ENCODE measurements around the gene PLA2R1.
"Not testable (repeated sequence)": the region's sequence is repeated elsewhere in the genome, so short reads cannot be mapped to it uniquely, and the experiment has no call there.

Gene PLA2R1

DNA sequence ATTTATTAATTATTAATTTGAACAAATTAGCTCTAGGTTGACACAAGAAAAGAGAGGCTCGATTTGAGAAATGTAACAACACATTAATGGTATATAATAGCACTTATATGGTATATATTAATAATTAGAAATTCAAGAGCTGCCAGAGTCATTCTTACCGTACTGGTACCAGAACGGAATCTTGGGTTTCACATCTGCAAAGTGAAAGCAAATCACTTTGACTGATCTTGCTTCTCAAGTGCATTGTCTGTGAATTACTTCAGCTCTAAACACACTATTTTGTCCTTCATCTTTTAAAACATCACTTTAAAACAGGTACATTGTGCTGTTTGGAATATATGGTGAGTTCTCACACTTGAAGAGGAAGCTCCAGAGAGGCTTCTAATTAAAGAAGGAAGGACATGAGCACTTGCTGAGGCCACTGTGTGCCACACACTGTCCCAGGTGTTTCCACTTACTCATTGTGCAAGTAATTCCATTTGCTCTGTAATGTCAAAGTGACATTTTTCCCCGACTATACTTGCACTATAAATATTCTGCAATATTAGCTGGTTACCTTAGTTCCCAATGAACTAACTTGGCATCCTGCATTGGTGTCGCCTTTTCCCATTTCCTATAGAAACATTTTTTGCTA is 85.8 kb downstream of the PLA2R1 start:
- DNase-seq, result no peak

DNA sequence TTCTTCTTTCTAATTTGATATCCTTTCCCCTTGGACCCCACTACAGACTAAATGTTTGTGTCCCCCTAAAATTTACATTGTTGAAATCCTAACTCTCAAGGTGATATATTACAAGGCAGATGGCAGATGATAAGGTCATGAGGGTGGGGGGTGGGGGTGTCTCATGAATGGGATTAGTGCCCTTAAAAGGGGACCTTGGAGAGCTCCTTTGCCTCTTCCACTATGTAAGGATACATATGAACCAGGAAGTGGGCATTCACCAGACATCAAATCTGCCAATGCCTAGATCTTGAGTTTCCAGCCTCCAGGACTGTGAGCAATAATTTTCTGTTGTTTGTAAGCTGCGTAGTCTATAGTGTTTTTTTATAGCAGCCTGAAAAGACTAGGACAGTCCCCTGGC is 89.1 kb downstream of the PLA2R1 start:
- no peak for DNase-seq

DNA sequence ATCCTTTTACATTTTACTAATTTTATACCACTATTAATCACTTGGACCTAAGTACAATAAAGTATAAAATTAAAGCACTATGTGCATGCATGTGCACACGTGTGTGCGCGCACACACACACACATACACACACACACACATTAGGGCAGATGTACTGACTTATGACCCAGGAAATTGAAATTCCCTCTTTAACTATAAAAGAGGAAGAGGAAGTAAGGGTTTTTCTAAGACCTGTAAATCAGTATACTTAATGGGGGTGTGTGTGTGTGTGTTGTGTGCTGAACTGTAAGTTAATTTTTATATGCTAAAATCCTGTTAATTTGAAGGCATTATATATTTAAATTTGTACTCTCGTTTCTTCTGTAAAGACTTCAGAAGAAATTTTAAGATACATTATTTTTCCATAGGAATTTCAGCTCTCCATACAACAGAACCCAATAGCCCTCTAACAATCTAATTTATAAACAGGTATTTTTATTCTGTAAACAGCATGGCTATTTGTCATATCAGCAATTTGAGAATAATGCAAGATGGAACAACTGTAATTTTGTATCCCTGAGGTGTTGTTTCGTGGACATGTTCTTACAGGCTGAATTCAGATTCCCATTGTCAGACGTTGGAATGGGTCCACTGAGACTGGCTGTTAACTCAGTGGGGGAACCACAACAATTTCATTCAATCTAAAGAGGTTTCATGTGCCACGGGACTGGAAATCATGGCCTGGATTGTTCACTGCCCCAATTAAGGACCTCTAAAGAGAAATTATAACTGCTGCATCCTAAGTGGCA is 90.9 kb downstream of the PLA2R1 start:
- DNase-seq, result peak; percentile 76

DNA sequence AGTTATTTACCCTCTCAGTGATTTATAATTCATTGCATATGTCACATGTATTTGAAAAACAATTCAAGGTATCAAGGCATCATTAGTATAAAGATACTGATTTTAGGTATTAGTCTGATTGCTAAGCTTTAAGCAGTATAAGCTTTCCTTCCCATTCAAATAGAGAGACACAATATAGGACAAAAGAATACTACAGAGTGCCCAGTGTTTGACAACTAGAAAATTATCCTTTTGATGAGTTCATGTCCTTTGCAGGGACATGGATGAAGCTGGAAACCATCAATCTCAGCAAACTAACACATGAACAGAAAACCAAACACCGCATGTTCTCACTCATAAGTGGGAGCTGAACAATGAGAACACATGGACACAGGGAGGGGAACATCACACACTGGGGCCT is 91.9 kb downstream of the PLA2R1 start:
- not testable (repeated sequence) for DNase-seq

DNA sequence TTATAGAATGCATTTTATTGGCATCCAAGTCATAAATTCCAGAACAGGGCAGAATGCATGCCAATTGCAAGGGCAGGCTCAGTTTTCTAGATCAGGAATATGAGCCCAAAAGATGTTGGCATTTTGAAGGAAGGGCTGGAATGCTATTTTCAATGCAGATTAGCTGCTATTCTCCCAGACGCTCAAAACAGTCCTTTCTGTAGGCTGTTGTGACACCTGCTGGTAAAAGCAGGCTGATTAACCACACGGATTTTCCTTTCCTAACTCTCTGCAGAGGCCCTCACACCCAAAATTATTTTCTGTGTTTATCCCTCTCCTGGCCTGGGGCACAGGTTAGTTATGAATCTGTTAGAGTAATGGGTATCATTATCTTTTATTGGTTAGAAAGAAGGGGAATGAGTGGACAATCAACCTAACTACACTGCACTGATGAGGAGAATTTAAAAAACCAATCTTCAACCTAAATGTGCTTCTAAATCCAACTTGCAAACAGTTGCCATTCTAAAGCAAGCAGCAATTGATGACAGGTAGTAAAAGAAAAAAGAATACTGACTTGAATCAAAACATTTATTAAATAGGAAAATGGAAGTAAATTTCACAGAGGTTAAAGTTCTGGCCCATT is 94.0 kb downstream of the PLA2R1 start:
- peak; percentile 33 for DNase-seq

DNA sequence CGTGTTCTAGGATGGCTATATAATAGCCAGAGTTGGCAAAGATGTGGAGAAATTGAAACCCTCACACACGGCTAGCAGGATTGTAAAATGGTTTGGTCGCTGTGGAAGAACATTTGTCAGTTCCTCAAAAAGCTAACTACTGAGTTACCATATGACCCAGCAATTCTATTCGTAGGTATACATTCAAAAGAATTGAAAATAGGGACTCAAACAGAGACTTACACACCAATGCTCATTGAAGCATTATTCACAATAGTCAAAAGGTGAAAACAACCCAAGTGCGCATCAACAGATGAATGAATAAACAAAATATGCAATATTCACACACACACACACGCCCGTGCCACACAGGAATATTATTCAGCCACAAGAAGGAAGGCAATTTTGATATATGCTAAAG is 98.7 kb downstream of the PLA2R1 start:
- no peak for DNase-seq

DNA sequence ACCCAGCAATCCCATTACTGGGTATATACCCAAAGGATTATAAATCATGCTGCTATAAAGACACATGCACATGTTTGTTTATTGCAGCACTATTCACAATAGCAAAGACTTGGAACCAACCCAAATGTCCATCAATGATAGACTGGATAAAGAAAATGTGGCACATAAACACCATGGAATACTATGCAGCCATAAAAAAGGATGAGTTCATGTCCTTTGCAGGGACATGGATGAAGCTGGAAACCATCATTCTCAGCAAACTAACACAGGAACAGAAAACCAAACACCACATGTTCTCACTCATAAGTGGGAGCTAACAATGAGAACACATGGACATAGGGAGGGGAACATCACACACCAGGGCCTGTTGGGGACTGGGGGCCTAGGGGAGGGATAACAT is 99.9 kb downstream of the PLA2R1 start:
- DNase-seq, result not testable (repeated sequence)

DNA sequence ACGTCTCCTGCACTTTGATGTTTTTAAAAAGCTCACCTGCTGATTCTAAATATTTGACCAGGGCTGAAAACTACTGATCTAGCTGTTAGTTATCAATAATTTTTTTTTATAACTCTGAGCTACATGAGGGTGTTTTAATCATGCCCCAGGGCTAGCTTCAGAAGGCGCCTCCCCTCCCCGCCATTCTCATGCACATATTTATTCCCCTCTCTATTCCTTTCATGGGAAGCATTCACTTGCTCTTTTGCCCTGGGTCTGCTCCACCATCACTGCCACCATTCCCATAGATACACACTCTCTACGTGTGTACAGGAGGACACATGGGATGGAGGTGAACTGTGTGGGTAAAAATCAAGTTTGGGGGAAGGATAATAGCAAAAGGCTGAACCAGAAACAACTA is 101.0 kb downstream of the PLA2R1 start:
- no peak for DNase-seq

DNA sequence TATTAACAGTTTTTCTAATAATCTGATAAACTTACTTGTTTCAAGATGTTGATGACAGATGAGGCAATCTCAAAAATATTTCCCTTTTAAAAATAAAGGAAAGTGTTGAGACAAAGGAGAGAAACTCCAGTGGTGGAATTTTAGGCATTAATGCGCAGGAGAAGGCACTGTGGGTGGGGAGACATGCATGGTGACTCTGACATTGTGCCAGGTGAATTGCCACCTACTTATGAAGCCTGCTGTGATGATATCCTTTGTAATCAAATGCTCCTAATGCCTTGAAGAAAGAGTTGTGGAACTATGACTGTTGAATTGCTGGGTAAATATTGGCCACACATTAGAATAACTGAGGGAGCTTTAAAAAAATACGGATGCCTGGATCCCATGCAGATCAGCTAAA is 101.4 kb downstream of the PLA2R1 start:
- DNase-seq, result no peak

DNA sequence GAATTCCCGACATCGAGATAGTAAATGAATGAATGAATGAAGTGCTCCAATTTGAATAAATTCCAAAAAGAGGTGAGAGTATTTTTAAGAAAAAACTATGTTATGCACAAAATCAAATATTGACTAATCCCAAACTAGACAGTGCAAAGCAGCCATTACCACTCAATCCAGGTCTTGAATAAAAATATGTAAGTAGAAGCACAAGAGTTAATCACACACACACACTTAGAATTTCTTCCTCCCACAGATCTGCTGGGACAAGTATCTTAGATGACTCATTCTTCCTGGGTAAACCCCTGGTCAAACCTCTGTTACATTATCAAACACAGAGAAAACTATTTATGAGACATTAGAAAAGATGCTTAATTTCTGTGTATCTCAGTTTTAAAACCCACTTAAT is 102.0 kb downstream of the PLA2R1 start:
- no peak for DNase-seq

DNA sequence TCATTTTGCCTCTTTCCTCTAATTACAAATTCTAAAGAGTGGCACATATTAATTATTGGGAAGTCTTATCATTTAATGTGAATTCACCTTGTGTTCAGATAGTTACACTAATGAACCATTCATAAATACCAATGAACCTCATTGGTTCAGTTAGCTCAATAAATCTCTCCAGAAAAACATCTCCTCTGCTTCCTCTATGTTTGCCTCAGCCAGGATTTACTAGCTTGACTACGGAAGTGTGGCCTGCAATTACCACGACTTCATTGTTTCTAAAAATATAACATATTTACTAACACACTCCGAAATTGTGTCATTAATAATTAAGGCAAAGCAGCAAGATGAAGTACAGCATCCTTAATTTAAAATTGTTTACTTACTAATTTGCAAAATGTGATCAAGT is 103.3 kb downstream of the PLA2R1 start:
- no peak for DNase-seq

DNA sequence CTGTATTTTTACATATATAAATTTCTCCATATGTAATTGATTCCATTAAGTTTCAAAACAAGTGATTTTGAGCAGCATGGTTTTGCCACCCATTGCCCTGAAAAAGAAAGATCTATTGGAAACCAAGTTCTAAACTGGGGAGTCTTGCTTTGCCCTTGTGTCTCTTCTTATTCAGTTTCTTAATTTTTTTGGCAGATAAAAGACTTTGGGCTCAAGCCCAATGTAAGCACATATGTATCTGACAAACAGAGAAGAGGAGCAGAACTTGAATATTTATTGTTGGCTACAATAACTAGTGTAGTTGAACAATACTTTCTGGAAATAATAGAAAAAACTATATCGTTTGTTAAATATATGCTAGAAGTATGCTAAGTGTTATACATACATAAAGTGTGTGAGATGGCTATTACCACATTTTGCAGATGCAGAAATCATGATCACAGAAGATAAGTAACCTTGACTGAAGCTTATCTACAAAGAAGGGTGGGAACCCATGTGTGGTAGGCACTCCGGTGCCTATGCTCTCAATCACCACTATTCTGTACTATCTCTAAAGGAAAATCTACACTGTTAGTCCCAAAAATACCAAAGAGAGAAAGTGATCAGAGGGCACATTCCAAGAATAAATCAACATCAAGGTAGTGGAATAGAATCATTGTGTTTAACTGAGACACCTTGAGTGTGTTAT is 109.1 kb downstream of the PLA2R1 start:
- DNase-seq, result no peak

DNA sequence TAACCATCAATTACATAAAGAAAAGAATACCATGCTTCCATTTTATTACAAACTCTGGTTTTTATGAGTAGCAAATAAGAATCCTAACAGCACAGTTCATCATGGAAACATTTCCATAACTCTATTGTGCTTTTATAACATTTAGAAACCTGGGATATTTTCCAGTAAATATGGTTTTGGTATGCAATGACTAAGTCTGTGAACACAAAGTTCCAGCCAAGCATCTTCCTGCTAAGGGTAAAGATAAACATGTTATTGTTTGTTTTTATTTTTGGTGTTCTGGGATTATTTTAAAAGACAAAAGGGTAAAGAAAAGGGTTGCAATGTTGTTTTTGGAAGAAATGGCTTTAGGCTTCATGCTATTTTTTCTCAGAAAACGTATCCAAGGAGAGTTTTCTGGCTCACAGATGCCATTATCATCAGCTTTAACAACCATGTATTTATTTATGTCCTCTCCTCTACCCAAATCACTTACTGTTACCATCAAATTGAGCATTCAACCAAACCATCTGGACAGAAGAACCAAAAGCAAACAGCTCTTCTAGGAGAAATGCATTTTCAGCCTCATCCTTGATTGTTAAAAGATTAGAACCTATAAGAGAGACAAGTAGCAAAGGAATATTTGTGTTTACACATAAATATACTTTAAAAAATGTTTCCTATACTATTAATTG is 116.0 kb downstream of the PLA2R1 start:
- DNase-seq, result peak; percentile 34

DNA sequence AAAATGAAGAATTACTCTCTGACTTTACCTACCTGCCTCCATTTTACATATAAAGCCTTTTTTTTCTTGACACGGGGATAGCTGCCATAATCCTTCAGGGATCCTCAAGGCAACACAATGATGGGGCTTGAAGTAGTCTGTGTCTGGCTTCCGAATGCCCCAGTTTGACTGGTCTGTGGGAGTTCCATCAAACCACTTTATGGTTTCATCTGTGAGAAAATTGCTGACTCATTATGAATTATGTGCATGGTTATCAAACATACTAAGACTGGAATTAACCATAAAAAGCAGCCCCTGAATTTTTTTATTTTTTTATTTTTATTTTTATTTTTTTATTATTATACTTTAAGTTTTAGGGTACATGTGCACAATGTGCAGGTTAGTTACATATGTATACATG is 117.5 kb downstream of the PLA2R1 start:
- DNase-seq, result no peak

DNA sequence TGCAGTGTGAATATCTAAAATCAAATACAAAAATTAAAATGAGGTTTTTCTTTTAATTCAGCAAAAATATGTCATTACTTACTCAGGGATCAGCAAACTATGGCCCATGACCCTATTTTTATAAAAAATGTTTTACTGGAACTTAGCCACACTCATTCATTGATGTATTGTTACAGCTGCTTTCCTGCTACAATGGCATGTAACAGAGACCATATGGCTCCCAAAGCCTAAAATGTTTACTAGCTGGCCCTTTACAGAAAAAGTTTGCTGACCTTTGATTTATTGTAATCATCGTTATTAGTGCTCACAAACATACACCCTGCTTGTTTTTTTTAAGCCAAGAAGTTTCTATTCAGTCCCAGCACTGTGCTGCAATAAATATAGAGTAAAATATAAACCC is 120.3 kb downstream of the PLA2R1 start:
- DNase-seq, result no peak

DNA sequence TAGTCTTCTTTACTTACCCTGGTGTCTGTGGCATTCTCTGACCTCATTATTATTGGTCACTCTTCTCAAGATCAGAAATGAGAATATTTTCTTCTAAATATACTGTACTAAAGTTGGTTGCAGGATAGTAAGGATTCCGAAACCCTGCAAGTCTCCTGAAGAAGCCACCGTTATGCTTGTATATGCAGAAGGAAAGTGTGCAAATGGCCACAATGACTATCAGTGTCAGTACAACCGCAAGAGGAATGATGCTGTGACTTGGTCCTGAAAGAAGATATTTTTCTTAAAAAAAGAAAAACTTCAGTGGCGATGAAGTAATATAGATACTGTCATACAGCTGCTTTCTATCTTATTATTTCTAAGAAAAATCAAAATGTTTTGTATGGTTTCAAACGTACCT is 120.7 kb downstream of the PLA2R1 start:
- no peak for DNase-seq

DNA sequence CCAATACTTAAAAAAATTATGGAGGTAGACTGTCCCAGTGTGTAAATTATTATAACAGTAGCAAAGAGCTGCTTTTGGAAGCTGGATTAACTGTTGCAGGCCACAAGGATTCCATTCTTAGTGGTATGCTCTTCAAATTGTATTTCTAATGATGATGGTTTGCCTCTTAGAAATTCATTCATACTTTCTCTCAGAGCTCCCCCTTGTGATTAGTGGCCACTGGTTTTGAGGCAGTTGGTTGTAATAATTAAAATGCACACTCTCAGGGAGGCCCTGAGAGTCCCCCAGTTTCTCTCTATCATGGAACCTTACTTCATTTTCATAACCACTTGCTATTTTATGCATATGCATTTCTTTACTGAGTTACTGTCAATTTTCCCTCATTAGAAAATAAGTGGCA is 122.5 kb downstream of the PLA2R1 start:
- peak; percentile 23 for DNase-seq

DNA sequence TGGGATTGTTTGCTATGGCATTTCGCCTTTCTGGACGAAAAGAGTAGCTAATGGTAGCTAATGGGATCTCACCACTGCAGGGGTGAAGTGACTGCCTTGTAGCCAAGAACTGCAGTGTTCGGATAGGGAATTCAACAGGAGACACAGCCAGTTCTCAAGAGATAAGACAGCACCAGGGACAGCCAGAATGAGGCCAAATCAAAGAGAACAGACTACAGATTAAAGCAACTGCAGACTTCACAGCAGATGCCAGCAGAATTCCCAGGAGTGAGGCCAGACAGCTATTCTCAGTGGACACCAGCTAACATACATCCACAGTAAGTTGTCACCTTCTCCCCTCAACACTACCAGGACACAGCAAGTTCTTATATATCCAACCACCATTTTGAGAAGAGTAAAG is 124.0 kb downstream of the PLA2R1 start:
- DNase-seq, result no peak

DNA sequence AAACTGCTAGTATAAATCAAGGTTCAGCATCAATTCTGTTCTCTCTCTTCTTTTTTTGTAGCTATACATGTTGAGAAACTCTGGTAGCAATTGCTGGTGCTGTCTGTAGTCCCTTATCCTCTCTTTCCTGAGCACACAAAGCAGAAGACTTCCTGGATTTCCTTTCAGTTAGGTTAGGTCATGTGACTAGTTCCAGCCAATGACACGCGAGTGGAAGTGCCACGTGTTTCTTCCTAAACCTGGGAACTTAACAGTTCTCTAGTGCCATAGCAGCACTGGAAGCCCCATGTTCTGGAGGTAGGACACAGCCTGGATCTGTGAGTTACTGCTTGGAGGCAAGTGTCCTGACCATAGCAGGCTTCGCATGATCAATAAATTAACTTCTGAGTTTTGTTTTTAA is 125.9 kb downstream of the PLA2R1 start:
- DNase-seq, result no peak

DNA sequence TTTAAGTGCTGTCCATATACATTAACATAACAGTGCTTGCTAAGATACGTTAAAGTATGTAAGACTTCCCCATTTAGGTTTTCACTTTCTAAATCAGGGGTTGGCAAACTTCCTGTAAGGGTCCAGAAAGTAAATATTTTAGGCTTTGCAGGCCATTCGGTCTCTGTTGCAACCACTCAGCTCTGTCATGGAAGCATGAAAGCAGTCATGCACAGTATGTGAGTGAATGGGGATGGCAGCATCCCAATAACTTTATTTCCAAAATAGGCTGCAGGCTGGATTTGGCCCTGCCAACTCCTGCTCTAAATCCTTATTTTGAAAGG is 128.7 kb downstream of the PLA2R1 start:
- no peak for DNase-seq

DNA sequence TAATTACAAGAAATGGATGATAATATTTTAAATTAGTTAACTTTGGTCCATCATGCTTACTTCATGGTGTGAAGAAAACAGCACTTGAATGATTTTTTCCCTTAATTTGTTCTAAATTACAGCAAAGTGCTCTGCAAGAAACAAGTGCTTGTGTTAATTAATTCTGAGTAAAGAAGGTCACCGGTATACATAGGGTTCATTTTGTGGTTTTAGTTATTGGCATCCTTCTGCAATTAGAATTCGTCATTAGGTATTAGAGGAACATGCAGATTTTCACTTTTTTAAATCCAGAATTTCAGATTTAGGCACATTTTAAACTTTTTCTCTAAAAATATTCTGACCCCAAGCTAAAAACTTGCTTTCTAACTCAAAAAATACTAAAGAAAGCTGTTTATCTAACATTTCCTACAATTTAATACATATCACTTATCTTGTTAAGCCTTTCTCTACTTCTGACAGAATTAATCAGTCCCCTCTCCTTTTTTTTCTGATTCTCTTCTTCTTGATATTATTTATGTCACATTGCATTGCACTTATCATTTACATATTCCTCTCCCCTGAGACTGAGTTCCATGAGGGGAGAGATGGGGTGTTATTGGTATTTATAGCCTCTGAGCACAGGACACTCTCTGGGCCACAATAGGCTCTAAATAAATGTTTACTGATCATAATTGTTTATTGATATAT is 129.2 kb downstream of the PLA2R1 start:
- no peak for DNase-seq

DNA sequence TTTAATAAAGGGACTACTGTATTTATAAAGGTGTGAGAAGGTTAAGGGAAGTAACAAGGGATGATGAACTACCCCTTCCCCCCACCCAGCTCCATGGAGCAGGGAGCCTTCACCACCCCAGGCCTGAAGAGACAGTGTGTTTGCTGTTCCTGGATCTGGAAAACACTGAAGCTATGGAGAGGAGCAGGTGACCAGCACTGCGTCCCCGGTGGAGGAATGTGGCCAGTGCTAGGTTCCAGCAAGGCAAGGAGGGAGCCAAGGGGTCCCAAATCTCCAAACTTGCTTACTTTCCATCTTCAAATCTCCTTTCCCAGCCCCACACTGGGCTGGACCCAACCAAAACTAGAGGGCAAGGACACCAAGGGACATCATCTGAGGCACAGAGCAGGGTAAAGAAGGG is 135.7 kb downstream of the PLA2R1 start:
- no peak for DNase-seq

DNA sequence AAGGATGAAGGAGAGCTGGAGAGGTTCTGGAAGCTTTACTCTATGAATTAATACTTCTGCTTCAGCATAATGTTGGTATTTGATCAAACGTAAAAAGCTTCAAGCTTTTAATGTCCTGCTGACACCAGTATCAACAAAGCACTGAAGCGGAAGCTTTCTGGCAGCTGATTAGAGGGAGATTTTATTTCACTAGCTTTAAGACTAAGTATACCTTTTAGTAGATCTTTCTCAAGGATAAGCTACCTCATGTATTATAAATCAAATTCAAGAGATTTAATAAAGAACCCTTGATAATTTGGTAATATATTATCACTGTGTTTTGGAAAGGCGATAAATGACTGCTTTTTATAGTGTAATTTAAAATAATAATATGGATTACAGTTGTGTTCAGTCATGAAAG is 136.4 kb downstream of the PLA2R1 start:
- DNase-seq, result no peak
